RWPE1 (cell line): ENCODE data around the gene DOC2A.

Source experiments
- CTCF ChIA-PET: fragments of 350-600 bp; sonication (Branson Sonifier 250); formaldehyde crosslinking; extraction: SDS; loops from one replicate; lab custom pipeline; 2021; lab: Yijun Ruan, JAX
- POLR2A ChIA-PET: fragments of 400-600 bp; formaldehyde crosslinking; extraction: SDS; loops from one replicate; lab custom pipeline; 2020; ENCODE audit warnings: antibody characterized with exemption; ENCODE audit not compliant: low non-redundant PET; lab: Yijun Ruan, JAX
- DNase-seq: peaks from one replicate; pipeline ENCODE4 v3.0.0; 2012; ENCODE audit warnings: low spot score
- H3K27ac ChIP-seq: fragments of 450-650 bp; 2 replicates; pipeline ENCODE4 v1.5.1; 2017
- TF ChIP-seq, protein P1 (sequence below): fragments of 450-650 bp; conservative IDR thresholded peaks from 2 replicates; pipeline ENCODE4 v1.5.1; 2017; ENCODE audit warnings: low read depth, mild to moderate bottlenecking

Gene DOC2A

DNA sequence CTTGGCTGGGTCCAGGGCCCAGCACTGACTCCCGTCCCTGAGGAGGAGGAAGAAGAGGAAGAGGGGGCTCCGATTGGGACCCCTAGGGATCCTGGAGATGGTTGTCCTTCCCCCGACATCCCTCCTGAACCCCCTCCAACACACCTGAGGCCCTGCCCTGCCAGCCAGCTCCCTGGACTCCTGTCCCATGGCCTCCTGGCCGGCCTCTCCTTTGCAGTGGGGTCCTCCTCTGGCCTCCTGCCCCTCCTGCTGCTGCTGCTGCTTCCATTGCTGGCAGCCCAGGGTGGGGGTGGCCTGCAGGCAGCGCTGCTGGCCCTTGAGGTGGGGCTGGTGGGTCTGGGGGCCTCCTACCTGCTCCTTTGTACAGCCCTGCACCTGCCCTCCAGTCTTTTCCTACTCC, 23.9 kb downstream of the DOC2A start:
- H3K27ac ChIP-seq = peak overlapping the region; percentile 50
- TF ChIP-seq, protein P1, sequence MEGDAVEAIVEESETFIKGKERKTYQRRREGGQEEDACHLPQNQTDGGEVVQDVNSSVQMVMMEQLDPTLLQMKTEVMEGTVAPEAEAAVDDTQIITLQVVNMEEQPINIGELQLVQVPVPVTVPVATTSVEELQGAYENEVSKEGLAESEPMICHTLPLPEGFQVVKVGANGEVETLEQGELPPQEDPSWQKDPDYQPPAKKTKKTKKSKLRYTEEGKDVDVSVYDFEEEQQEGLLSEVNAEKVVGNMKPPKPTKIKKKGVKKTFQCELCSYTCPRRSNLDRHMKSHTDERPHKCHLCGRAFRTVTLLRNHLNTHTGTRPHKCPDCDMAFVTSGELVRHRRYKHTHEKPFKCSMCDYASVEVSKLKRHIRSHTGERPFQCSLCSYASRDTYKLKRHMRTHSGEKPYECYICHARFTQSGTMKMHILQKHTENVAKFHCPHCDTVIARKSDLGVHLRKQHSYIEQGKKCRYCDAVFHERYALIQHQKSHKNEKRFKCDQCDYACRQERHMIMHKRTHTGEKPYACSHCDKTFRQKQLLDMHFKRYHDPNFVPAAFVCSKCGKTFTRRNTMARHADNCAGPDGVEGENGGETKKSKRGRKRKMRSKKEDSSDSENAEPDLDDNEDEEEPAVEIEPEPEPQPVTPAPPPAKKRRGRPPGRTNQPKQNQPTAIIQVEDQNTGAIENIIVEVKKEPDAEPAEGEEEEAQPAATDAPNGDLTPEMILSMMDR = no peak
- DNase-seq = no peak
- ChIA-PET POLR2A (no interaction called here), CTCF (interaction anchor here (0.6 to 0.8 kb wide), 3 partner anchors 19 to 85 kb away, joined by 3 to 4 read pairs (median 3); no protein-coding TSS in a partner anchor)

DNA sequence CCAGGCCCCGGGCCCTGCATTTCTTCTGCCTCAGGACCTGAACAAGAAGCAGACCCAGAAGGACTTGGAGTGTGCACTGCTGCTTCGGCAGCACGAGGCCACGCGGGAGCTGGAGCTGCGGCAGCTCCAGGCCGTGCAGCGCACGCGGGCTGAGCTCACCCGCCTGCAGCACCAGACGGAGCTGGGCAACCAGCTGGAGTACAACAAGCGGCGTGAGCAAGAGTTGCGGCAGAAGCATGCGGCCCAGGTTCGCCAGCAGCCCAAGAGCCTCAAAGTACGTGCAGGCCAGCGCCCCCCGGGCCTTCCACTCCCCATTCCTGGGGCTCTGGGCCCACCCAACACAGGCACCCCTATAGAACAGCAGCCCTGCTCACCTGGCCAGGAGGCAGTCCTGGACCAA, 24.6 kb downstream of the DOC2A start:
- TF ChIP-seq, protein P1 = no peak
- POLR2A ChIA-PET = no interaction called here
- CTCF ChIA-PET = interaction anchor here (0.6 to 1.0 kb wide), 3 partner anchors 19 to 84 kb away, joined by 3 to 5 read pairs (median 4); no protein-coding TSS in a partner anchor
- DNase-seq = no peak
- peak overlapping the region; percentile 50 for H3K27ac ChIP-seq

DNA sequence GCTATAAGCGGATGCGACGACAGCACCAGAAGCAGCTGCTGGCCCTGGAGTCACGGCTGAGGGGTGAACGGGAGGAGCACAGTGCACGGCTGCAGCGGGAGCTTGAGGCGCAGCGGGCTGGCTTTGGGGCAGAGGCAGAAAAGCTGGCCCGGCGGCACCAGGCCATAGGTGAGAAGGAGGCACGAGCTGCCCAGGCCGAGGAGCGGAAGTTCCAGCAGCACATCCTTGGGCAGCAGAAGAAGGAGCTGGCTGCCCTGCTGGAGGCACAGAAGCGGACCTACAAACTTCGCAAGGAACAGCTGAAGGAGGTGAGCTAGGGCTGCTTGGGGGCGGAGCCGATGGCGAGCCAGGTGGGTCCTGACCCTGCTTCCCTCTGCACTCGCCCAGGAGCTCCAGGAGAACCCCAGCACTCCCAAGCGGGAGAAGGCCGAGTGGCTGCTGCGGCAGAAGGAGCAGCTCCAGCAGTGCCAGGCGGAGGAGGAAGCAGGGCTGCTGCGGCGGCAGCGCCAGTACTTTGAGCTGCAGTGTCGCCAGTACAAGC, 25.5 kb downstream of the DOC2A start:
- ChIA-PET CTCF (interaction anchor here (0.7 to 1.0 kb wide), 2 partner anchors 20 to 41 kb away, joined by 3 to 5 read pairs; no protein-coding TSS in a partner anchor), POLR2A (no interaction called here)
- peak overlapping the region; percentile 50; the same call in 1 of the 2 replicates for H3K27ac ChIP-seq
- no peak for DNase-seq
- TF ChIP-seq, protein P1 = no peak

DNA sequence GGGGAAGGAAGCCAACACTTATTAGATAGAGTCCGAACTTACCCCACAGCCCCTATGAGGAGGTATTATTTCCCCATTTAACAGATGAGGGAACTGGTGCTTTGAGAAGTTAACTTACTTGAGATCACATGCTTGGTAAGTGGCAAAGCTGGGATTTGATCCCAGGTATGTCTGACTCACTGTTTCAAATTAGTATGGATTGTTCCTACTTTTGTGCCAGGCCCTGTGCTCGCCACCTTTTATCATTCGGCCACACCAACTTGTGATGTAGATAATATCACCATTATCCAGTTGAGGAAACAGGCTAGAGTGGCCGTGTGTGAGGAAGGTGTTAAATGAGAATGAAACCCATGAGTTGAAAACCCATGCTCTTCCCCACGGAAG, 26.1 kb downstream of the DOC2A start:
- CTCF ChIA-PET = no interaction called here
- TF ChIP-seq, protein P1 = no peak
- POLR2A ChIA-PET = no interaction called here

DNA sequence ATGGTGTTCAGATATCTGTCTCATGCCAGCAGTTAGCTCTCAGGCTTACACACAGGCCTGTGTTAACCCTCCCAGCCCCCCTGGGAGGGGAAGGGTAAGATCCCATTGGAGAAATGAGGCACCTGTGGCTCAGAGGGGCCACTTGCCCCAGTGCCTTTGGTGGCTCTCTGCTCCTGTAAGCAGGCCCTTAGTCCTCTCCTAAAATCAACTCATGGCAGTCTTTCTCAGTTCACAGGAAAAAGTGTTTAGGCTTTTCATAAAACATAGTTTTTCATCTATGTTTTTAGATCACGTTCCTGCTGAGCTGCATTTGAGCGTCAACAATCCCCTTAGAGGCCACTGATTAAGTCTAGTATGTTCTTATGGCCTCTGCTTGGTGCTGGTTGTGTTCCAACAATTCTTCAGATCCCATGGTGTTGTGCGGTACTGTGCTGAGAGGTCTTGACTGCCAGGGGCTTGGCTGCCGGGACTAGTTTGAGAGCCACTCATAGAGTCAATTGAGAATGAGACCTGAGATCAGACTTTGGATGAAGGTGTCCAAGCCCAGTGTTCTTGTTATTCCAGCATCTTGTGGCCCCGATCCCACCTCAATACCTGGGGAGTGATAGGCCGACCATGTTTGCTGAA, 26.6 kb downstream of the DOC2A start:
- ChIA-PET CTCF (no interaction called here), POLR2A (no interaction called here)
- DNase-seq = no peak
- TF ChIP-seq, protein P1 = no peak
- peak overlapping the region; percentile 13; the same call in 1 of the 2 replicates for H3K27ac ChIP-seq

More for the DNA sequence above, 26.1 kb downstream of the DOC2A start:
- no peak overlapping the region for H3K27ac ChIP-seq
- DNase-seq = no peak

DNA sequence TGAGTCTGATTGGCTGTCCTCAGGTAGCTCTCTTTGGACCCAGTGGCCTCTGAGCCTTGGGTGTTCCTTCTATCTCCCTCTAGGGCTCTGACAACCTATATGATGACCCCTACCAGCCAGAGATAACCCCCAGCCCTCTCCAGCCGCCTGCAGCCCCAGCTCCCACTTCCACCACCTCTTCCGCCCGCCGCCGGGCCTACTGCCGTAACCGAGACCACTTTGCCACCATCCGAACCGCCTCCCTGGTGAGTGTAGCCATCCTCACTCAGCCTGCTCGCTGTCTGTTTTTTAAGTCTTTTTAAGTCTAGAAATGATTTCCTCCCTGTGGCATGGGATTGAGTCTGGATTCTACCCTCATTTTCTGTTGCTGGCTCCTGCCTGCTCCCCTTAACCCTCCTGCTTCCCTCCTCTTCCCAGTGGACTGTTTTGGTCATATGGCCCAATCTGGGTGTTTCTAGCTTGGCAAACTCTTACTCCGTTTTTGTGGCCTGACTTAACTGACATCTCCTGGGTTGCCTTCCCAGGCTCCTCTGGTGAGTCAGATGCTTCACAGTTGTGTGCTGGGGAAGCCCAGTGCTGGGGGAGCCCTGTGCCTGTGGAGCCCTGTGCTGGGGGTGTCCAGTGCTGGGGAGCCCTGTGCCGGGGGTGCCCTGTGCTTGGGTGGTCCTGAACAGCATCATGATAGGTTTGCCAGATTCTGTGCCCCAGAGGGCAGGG, 27.2 kb downstream of the DOC2A start:
- DNase-seq = no peak
- TF ChIP-seq, protein P1 = no peak
- H3K27ac ChIP-seq = peak overlapping the region; percentile 13; the same call in 1 of the 2 replicates
- ChIA-PET CTCF (interaction anchor here (1.0 kb wide), 1 partner anchor 10 kb away, joined by 5 read pairs; no protein-coding TSS in a partner anchor), POLR2A (no interaction called here)
